NCI-H2196 (cell line): ENCODE data around the gene LMBR1.

Experiments
- DNase-seq: peaks from one replicate; lab custom pipeline; 2025; ENCODE audit not compliant: unreplicated experiment; lab: John Stamatoyannopoulos, UW

Gene LMBR1

DNA sequence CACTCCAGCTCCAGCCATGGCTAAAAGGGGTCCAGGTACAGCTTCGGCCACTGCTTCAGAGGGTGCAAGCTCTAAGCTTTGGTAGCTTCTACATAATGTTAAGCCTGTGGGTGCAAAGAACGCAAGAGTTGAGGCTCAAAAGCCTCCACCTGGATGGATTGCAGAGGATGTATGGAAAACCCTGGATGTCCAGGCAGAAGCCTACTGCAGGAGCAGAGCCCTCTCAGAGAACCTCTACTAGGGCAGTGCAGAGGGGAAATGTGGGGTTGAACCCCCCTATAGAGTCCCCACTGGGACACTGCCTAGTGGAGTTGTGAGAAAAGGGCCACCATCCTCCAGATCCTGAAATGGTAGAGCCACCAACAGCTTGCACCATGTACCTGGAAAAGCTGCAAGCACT, 263.1 kb downstream of the LMBR1 start:
- no peak for DNase-seq

DNA sequence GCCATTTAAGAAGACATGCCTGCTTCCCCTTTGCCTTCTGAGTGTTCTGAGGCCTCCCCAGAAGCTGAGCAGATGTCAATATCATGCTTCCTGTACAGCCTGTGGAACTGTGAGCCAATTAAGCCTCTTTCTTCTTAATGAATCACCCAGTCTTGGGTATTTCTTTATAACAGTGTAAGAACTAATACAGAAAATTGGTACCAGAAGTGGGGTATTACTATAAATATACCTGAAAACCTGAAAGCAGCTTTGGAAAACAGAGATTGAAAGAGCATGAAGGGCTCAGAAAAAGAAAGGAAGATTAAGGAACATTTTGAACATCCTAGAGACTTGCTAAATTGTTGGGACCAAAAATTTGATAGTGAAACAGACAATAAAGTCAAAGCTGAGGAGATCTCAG, 264.4 kb downstream of the LMBR1 start:
- DNase-seq = no peak
